HL-60 (cell line): ENCODE data around the gene ETV7.

Experiments
- DNase-seq, 2 experiments: peaks; one replicate each; pipeline ENCODE4 v3.0.0-alpha.2; 2010 to 2020; ENCODE audit warnings: low read depth in 1 of 2, low spot score in 1 of 2
- H3K27ac ChIP-seq: fragments of 250-450 bp; sonication (Bioruptor Pico); replicated peaks from 2 replicates; pipeline ENCODE4 v1.5.1; 2020; ENCODE audit warnings: mild to moderate bottlenecking, moderate library complexity
- H3K27me3 ChIP-seq: fragments of 250-450 bp; sonication (Bioruptor Pico); 2 replicates; pipeline ENCODE4 v1.5.1; 2021; ENCODE audit warnings: mild to moderate bottlenecking, moderate library complexity; ENCODE audit not compliant: insufficient read depth, poor library complexity, severe bottlenecking
- H3K4me3 ChIP-seq: replicated peaks from 2 replicates; pipeline ENCODE4 v1.5.1; 2011; ENCODE audit warnings: mild to moderate bottlenecking, control low read depth, low read length; ENCODE audit not compliant: insufficient read depth
- GABPA ChIP-seq: IDR thresholded peaks from 2 replicates; pipeline ENCODE4 v1.6.1; 2012; ENCODE audit warnings: low read depth
- POLR2AphosphoS5 ChIP-seq: IDR thresholded peaks from 2 replicates; pipeline ENCODE4 v1.6.1; 2012; ENCODE audit warnings: low read depth
- SPI1 ChIP-seq: IDR thresholded peaks from 2 replicates; pipeline ENCODE4 v1.6.1; 2012; ENCODE audit warnings: low read depth, mild to moderate bottlenecking, borderline replicate concordance
- TF ChIP-seq, protein P1 (sequence below): IDR thresholded peaks from 2 replicates; pipeline ENCODE4 v1.6.1; 2012; ENCODE audit warnings: low read depth; ENCODE audit not compliant: insufficient replicate concordance
- TF ChIP-seq, protein P2 (sequence below): IDR thresholded peaks from one replicate; pipeline ENCODE4 v1.5.1; 2011; ENCODE audit warnings: low read length, control low read depth, inconsistent platforms; ENCODE audit not compliant: insufficient read depth

ETV7 gene

GRCh38 chr6:36419310-36419709 is 31.8 kb upstream of the ETV7 start:
- peak in 1 of 2 experiments; percentile 49 for DNase-seq
- H3K27me3 ChIP-seq = no peaks in the 10 kb centered on the region
- no peak overlapping the region for H3K4me3 ChIP-seq
- no peak overlapping the region for H3K27ac ChIP-seq
- TF ChIP-seq, protein P1, sequence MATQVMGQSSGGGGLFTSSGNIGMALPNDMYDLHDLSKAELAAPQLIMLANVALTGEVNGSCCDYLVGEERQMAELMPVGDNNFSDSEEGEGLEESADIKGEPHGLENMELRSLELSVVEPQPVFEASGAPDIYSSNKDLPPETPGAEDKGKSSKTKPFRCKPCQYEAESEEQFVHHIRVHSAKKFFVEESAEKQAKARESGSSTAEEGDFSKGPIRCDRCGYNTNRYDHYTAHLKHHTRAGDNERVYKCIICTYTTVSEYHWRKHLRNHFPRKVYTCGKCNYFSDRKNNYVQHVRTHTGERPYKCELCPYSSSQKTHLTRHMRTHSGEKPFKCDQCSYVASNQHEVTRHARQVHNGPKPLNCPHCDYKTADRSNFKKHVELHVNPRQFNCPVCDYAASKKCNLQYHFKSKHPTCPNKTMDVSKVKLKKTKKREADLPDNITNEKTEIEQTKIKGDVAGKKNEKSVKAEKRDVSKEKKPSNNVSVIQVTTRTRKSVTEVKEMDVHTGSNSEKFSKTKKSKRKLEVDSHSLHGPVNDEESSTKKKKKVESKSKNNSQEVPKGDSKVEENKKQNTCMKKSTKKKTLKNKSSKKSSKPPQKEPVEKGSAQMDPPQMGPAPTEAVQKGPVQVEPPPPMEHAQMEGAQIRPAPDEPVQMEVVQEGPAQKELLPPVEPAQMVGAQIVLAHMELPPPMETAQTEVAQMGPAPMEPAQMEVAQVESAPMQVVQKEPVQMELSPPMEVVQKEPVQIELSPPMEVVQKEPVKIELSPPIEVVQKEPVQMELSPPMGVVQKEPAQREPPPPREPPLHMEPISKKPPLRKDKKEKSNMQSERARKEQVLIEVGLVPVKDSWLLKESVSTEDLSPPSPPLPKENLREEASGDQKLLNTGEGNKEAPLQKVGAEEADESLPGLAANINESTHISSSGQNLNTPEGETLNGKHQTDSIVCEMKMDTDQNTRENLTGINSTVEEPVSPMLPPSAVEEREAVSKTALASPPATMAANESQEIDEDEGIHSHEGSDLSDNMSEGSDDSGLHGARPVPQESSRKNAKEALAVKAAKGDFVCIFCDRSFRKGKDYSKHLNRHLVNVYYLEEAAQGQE = no peak
- TF ChIP-seq, protein P2, sequence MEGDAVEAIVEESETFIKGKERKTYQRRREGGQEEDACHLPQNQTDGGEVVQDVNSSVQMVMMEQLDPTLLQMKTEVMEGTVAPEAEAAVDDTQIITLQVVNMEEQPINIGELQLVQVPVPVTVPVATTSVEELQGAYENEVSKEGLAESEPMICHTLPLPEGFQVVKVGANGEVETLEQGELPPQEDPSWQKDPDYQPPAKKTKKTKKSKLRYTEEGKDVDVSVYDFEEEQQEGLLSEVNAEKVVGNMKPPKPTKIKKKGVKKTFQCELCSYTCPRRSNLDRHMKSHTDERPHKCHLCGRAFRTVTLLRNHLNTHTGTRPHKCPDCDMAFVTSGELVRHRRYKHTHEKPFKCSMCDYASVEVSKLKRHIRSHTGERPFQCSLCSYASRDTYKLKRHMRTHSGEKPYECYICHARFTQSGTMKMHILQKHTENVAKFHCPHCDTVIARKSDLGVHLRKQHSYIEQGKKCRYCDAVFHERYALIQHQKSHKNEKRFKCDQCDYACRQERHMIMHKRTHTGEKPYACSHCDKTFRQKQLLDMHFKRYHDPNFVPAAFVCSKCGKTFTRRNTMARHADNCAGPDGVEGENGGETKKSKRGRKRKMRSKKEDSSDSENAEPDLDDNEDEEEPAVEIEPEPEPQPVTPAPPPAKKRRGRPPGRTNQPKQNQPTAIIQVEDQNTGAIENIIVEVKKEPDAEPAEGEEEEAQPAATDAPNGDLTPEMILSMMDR = no peak
- TF ChIP-seq POLR2AphosphoS5 = no peak
- TF ChIP-seq SPI1 = no peak
- no peak for TF ChIP-seq GABPA

DNA sequence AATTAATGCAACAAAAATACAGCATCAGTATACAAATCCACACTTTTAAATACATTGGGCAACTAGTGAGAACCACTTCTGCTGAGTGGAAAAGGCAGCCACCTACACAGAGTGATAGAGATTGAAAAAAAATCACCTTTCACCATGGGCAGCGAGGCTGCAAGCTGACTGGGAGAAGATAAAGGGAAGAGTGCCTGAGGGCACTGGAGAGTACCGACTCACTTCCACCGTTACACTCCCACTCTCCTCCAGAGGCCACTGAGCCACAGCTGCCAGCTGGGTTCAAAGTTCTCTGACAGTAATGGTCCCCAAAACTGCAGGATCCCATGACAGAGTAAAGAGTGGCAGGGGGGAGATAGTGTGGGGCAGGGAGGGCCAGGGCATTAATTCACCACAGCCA is 31.1 kb upstream of the ETV7 start:
- DNase-seq = no peak
- H3K27ac ChIP-seq = no peak overlapping the region
- no peaks in the 10 kb centered on the region for H3K27me3 ChIP-seq

DNA sequence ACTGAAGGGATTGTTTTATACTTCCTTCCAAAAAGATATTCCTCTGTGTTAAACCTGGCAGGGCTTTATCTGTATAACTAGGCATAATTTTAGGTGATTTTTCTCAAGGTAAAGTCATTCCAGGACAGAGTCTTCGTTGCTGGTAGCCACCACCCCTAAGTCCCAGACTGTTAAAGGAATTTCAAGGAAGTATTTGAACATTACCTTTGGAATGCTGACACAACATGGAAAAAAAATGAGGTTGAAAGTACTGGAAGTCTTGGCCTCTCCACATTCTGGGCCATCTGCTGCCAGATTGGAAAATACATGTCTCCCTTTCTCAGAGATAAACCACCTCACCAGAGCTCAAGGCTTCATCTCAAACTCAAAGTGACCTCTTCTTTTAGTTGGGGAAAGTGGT is 27.0 kb upstream of the ETV7 start:
- DNase-seq = no peak
- TF ChIP-seq, protein P2 = no peak
- no peak for TF ChIP-seq GABPA
- no peak for TF ChIP-seq SPI1
- TF ChIP-seq, protein P1 = no peak
- no peak for TF ChIP-seq POLR2AphosphoS5

More for the DNA sequence above, 31.1 kb upstream of the ETV7 start:
- TF ChIP-seq GABPA = no peak
- TF ChIP-seq, protein P2 = no peak
- no peak for TF ChIP-seq POLR2AphosphoS5
- TF ChIP-seq SPI1 = no peak
- TF ChIP-seq, protein P1 = no peak
- no peak overlapping the region for H3K4me3 ChIP-seq

More for the DNA sequence above, 27.0 kb upstream of the ETV7 start:
- Histone ChIP-seq H3K4me3 (no peak overlapping the region), H3K27ac (no peak overlapping the region), H3K27me3 (no peaks in the 10 kb centered on the region)
